Measurements from ENCODE around the gene CHM.

GRCh38 chrX:86002076-86002896 lies 45.1 kb downstream of the CHM start:
- no peak for TF ChIP-seq SIN3A (IDR thresholded peaks at IDR 0.05; ENCODE audit: borderline replicate concordance, insufficient read depth, low read depth, low read length)
- TF ChIP-seq CTCF (IDR thresholded peaks at IDR 0.05): no peak
- TF ChIP-seq POLR2AphosphoS5 (IDR thresholded peaks at IDR 0.05; ENCODE audit: low read depth, low read length): no peak

All from Panc1 (cell line).